HL-60/S4 treated with retinoic acid at 250 ng/mL for 4 days and 3 days (cell line): ENCODE data around the gene RXRA.

Experiments used
- in situ Hi-C: fragments of 300-500 bp; cut with MboI; formaldehyde crosslinking; loops from 2 replicates; pipeline ENCODE4 v1.7.0; 2022; ENCODE audit warnings: low sequenced_read_pairs

The RXRA gene

DNA sequence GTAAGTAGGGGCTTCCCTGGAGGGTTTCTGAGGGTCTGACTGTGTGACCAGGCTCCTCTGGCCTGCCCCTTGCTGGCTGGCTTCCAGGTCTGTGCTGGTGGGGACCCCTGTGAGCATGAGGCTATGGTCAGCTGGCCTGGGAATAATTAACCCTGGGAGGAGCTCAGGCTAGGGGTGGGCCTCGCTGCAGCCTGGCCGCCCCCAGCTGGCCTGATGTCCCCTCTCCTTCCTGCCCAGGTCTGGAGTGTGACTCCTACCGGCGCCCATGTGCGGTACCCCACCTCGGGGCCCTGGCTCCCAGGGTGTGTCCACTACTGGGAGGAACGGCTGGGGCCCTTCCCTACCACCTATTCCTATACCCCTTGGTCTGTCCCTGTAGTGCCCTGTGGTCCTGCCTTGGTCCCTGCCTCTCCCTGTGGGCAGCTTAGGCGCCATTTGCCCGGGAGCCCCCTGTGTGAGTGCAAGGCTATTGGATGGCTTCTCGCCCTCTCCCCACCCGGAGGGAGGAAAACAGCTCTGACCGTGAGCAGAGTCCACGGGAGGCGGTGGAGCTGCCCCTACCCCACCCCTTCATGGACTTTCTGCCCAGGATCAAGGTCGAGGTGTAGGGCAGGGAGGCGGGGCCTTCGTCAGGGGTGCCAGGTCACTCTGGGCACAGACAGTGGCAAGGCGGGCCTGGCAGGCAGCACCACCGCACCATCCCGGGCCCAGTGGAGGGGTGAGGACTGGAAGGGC lies 9.4 kb downstream of the RXRA start:
- in situ Hi-C loops, result no loop called here

DNA sequence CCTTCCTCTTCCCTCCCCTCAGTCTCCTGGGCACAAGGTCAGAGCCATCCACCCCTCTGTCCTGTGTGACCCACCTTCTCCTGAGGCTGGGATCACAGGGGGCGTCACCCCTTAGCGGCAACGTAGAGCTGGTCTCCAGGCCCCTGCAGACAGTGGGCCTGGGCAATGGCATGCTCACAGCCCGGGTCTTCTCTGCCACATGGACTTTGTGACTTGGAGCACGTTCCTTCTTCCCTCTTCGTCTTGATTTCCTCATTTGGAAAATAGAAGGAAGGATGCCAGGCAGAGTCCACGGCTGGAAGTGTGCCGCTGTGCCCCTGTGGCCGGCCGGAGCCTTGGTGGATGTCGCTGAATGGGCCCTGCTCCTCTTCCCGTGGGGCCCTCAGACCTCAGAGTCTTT lies 10.0 kb downstream of the RXRA start:
- in situ Hi-C loops, result no loop called here

DNA sequence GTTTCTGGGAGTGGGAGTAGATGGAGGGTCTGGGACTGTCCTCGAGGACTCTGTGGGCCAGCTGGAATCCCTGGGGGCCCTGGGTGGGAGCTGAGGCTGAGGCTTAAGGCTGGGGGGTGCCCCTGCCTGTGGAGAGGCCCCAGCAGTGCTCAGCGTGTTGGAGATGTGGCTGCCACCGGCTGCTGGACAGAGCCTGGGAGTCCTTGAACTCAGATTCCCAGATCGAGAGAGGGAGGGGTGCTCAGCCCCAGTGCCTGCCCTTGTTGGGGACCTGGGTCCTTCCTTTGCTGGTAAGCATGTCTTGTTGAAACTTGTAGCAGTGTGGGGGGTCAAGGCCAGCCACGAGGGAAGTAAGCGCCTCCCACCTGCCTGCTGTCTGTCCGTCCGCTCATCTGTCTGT lies 10.7 kb downstream of the RXRA start:
- in situ Hi-C loops, result no loop called here

DNA sequence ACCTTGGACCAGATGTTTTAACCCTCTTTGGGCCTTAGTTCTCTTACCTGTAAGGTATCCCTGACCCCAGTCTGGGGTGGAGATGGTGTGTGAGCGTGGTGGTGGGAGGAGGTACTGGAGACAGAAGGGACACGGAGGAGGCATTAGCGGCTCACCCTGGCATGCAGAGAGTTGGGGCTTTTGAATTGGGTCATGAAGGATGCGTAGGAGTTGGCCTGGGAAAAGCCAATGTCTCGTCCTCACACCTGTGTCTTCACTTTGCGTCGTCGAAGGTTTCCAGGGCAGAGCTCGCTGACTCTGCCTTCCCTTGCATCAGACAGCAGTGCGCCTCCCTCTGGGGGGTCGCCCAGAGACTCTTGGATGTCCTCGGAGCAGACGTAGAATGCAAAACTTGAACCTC lies 11.2 kb downstream of the RXRA start:
- in situ Hi-C loops, result no loop called here

DNA sequence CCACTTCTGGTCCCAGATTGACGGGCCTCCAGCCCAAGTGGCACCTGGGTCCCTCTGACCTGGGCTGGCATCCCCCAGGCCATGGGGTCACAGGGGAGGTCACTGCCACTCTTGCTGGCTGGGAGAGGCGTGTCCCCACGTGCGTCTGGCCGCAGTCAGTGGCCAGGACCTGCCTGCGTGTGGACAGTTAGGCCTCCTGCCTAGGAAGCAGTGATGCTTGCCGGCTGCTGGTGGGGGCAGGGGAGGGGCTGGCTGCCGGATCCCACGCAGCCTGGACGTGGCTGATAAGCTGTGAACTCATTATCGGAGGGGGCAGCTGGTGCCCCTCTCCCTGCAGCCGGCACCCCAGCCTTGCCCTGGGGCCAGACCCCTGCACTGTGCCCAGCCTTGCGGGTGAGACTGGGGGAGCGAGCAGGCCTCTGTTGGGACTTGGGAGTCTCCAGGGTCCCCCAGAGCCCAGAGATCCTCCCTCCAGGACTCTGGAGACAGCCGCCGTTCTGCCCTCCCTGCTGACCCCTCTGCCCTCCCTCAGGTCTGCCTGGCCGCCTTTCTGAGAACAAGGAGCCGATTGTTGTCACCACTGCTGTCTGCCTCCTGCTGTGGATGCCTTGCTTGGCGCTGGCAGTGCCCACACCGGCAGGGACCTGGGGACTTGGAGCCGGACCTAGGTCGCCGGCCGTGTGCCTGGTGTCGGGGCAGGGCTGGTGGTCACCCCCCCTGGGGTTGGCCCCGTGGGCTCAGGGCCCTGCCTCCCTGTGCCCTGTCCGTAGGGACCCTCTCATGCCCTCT lies 12.3 kb downstream of the RXRA start:
- in situ Hi-C loops, result no loop called here

DNA sequence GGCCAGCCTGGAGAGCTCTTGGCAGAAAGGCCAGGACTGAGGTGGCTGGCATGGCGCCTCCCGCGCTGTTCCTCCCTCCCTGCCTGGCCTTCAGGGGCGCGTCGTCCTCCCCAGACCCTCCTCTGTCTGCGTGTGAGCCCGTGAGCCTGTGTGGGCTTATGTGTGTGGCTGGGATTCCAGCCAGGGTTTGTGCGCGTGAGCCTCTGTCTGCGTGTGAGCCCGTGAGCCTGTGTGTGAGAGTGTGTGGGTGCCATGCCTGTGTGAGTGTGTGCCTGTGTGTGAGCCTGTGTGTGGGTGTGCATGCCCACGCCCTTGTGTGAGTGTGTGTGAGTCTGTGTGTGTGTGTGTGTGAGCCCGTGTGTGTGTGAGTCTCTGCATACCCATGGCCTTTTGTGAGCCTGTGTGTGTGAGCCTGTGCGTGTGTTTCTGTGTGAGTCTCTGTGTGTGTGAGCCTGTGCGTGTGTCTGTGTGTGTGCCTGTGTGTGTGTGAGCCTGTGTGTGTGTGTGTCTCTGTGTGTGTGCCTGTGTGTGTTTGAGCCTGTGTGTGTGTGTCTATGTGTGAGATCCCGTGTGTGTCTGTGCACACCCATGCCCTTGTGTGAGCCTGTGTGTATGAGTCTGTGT lies 13.0 kb downstream of the RXRA start:
- in situ Hi-C loops, result no loop called here

DNA sequence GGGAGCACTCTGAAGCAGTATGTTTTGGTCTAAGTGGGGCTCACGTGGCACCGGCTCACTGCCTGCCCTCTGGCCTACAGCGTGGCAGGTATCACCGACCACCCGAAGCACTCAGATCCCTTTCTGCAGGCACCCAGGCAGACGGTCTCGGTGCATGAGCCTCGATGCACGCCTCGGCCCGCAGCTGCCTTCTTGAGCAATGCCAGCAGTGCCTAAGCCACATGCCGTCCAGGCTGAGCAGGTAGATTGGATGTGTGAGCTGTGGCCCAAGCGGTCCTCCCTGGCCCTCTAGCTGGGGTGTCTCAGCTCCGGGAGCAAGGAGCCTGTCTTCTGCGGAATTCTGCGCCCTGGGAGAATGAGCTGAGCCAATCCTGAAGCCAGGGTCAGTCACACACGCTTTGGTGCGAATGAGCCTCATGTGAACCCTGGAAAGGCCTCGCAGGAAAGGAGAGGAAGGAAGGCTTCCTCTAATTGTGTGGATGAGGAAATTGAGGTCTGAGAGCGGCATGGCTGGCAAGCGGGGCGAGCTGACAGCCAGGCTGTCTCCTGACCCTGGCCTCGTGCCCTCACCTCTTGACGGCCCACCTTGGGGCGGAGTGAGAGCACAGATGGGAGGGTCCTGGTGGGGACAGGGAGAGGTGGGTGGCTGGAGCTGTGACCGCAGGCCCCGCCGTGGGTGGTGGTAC lies 14.4 kb downstream of the RXRA start:
- in situ Hi-C loops, result no loop called here

DNA sequence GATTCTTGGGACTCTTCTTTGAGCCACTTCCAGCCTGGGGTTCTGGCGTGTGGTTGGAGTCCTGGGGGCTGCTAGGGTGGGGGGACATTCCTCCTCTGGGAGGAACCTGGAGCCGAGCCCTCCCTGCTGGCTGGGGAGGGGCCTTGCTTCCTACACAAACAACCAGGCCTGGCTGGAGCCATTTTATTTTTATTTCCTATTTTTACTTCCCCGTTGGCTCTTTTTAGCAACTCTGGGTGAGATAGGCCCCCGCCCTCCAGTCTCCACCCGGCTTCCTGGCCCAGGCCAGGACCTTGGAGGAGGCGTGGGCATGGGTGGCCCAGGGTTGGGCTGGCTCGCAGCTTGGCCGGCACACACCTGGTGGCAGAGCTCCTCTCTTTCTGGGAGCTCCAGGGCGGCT lies 15.1 kb downstream of the RXRA start:
- in situ Hi-C loops, result no loop called here

DNA sequence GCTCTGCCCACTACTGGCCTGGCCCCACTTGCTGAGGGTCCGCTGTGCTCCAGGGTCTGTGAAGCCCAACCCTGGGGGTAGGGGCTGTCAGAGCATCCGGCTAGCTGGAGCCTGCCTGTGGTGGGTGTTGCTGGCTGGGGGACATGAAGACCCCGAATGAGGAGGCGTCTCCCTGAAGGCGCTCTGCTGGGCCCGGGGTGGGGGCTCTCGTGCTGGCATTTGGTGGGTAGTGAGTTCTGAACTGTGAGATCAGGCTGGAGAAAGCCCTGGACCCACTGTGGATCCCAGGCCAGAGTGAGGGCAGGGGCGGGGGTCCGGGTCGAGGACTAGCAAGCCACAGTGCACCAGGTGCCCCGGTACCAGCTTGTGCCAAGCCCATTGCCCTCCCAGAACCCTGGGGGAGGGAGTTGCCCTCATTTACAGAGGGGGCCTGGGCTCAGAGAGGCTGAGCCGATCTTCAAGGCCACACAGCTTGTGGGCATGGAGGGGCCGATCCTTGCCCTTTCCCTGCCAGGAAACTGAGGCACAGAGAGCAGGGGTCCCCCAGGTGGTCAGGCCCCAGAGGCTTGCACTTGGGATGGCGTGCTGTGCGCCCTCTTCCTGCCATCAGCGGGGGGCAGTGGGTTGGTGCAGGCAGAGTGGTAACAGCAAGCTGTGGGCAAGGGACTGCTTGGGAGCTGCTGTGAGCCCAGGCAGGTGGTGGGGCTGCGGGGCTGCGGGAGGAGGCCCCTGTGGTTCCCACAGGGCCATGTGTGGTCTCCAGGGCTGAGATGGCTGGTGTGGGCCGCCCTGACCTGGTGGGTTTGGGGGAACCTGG lies 15.9 kb downstream of the RXRA start:
- in situ Hi-C loops, result no loop called here

DNA sequence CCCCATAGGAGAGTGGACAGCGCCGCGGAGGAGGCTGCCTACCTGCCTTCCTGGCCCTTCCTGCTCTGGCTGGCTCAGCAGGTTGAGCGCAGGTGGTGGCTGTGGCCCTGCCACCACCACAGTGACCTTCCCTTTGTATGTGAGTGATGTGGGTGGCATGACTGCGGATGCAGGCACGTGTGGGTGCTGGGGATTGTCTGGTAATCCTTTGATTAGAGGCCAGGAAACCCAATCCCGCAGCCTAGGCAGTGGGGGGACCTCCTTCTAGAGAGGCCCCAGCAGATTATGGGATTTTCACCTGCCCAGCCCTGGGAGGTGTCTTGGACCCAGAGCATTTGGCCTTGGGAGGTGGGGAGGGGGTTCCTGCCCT lies 16.5 kb downstream of the RXRA start:
- in situ Hi-C loops, result no loop called here

DNA sequence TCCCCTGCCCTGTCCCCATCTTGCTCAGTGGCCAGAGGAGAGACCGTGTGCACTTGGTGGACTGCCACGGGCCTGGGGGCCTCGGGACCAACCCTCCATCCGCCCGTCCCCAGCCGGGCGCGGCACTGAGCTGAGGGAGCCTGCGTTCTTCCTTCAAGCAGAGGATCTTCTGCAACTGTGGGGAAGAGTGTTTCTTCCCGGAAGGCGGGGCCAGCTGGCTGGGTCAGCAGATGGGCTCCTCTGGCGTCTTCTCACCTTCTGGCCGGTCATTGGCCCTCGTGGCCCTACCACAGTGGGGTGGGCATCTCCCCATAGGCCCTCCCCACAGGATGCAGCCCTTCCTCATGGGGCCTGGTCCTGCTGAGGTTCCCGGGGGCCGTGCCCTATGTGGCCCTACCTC lies 17.4 kb downstream of the RXRA start:
- in situ Hi-C loops, result no loop called here

DNA sequence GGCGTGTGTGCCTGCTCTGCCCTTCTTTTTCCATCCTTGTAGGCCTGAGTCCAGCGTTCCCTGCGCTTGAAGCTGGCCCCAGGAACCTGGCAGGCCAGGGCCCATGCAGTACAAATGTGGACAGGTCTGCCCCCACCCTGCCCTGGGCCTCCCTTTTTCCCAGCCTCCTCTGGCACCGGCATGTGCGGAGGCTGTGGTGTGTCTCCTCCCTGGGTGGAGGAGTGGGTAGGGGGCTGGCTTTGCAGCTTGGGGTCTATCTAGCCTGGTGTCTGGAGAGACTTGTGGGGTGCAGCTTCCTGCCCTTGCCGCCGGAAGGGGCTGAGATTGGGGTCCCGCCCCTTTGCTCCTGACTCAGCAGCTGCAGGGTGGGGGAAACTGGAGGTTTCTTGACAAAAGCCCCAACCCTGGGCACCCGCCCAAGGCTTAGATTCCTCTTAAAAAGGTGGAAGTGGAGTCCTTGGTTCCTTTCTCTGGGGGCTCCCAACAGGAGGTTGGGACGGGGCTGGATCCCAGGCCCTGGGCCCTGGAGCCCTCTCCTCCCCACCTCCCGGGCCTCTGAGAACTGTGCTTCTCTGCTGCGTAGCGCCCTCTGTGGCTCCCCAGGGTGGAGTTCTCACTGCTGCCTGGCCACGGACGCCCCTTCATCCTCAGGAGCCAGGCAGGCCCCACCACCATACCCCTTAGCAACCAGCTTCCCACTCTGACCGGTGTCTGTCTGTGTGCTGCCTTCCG lies 18.0 kb downstream of the RXRA start:
- in situ Hi-C loops, result no loop called here

DNA sequence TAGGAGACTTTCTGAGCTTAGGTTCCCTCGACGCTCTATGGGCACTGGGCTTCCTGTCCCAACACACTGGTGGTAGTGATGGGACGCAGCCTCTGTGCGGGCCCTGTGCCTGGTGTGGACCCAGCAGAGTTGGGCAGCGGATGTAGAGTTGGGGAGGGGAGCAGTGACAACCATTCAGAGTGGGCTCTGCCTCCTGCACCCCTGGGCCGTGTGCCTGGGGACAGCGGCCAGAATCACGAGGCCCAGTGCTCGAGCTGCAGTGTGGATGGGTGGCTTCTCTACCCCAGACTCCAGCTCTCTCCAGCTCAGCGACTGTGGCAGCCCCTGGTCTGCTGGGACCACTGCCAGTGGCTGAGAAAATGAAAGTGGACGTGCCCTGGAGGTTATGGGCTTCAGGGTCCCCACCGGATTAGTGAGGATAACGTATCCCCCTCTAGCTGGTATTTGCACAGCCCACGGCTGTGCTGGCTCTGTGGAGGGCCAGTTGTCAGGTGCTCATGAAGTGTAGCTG lies 18.6 kb downstream of the RXRA start:
- in situ Hi-C loops, result no loop called here

DNA sequence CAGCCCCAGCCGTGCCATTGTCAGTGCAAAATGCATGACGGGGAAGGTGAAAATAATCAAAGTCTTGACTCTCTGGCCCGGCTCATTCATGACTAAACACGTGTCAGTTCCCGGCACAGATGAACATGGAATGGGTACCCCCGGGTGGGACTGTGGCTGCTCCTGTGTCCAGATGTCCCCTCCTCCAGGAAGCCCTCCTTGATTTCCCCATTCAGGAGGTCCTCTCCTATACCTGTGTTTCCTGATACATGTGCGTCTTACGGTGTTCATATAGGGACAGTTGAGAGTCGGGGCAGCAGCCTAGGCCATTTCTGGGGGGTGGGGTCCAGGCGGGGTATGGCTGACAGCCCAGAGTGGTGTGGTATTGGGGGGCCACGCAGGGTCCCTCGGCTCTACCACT lies 19.5 kb downstream of the RXRA start:
- in situ Hi-C loops, result no loop called here

DNA sequence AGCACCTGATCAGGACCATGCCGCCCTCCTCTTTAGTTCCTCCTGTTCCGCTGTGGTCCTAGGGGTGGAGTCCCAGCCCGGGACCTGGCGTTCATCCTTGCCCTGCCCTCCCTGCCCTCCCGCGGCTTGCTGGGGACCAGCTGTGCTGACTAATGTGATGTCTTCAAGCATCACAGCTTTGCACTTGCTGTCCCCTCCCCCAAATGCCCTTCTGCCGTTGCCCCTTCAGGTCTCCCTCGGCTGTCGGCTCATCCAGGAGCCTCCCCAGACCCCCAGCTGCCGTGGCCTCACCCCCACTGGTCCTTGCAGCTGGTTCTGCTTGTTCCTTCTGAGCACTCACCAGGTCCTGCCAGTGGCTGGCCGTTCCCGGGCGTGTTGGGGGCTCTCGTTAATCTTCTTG lies 19.9 kb downstream of the RXRA start:
- in situ Hi-C loops, result no loop called here

DNA sequence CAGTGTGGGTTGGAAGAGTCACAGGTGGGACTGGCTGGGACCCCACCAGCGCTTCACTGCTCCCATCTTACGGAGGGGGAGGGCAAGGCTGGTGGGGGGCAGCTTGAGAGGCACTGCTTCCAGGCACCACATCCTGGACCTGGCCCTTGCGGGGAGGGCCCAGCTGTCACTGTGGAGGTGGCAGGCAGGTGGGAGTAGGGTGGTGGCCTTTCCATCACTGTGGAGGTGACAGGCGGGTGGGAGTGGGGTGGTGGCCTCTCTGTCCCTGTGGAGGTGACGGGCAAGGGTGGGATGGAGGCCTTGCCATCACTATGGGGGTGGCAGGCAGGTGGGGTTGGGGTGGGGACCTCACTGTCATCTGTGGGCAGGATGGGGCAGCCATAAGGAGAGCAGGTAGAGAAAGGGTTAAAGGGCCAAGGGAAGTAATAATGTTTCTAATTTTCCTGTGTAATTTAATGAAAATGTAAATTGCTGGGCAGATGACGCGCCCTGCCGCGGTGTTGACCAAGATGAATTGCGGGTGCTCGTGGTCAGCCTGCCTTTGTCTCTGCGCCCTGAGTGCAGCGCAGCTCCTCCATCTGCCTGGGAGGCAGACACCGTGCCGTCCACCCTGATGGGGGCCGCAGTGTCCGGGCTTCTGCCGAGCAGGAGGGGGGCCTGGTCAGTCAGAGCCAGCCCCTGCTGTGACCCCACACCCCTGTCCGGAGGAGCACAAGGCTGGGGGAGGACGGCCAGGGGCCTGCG lies 20.8 kb downstream of the RXRA start:
- in situ Hi-C loops, result no loop called here

DNA sequence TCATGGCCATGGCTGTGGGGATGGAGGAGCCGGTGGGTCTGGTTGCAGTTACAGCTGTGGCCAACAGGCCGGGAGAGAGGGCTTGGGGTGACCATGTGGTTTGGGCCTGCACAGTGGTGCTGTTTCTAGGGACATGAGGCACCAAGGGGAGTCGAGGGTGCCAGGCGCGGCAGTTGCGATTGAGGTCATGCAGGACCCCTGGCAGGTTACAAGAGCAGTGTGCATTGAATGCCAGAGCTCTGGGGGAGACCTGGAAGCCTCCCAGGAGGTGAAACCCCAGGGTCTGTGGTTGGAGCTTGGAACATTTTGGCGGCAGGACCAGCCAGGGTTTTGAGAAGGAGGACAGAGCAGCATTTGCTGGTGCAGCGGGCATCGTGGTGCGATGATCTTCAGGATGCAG lies 21.7 kb downstream of the RXRA start:
- in situ Hi-C loops, result no loop called here

DNA sequence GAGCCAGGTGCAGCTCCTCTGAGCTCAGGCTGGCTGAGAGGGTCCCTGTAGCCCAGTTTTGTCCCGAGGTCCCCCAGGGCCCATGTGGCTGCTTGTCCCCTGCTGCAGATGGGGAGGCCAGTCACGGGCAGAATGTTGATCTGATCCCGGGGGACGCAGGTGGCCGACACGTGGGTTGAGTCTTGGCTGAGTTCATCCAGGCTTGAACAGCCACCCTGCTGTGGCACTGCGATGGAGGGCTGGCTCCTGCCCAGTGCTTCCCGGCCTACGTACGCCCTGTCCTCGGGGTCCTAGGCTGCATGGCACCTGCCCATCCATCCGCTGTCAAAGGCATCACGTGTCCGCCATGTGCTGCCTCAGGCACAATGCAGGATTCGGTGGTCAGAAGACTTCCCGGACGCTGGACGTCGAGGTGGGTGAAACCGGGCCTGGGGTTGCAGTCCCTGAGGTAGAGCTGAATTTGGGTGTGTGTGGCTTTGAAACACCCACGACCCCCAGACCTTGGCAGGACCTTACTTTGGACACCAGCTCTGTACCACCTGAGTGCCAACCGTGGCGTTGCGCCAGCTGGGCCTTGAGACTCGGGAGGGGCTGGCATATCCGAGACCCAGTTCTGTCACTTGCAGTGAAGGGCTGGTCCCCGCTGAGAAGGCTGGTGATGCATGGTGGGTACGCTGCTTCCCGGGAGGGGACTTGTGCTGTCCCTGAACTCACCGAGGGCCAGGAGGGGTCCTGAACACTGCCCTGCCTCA lies 22.3 kb downstream of the RXRA start:
- in situ Hi-C loops, result no loop called here

DNA sequence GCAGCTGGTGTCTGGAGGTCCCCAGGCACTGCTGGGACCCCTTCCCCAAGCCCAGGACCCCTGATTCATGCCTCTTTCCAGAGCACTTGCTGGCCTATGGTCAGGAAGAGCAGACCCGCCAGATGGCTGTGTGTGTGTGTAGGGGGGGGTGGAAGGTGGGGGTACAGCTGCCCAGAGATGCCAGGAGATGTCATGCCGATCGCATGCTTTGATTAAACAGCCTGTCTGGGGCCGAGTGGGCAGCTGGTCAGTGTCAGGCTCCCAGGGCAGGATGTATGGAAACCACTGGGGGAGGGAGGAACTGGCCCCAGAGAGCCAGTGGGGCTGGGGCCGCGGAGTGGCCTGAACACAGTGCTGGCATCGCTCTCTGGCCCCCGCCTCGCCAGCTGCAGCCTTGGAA lies 23.7 kb downstream of the RXRA start:
- in situ Hi-C loops, result no loop called here
